ENCODE results near the gene REXO4. TPM values are rescaled to one million over a fixed set of nuclear protein-coding genes. Genes with fewer than 3 reads are reported as not detected.

REXO4 gene
- total RNA-seq, 1 experiment from 2014 or later: 38.6 TPM

- TF ChIP-seq, protein P1, sequence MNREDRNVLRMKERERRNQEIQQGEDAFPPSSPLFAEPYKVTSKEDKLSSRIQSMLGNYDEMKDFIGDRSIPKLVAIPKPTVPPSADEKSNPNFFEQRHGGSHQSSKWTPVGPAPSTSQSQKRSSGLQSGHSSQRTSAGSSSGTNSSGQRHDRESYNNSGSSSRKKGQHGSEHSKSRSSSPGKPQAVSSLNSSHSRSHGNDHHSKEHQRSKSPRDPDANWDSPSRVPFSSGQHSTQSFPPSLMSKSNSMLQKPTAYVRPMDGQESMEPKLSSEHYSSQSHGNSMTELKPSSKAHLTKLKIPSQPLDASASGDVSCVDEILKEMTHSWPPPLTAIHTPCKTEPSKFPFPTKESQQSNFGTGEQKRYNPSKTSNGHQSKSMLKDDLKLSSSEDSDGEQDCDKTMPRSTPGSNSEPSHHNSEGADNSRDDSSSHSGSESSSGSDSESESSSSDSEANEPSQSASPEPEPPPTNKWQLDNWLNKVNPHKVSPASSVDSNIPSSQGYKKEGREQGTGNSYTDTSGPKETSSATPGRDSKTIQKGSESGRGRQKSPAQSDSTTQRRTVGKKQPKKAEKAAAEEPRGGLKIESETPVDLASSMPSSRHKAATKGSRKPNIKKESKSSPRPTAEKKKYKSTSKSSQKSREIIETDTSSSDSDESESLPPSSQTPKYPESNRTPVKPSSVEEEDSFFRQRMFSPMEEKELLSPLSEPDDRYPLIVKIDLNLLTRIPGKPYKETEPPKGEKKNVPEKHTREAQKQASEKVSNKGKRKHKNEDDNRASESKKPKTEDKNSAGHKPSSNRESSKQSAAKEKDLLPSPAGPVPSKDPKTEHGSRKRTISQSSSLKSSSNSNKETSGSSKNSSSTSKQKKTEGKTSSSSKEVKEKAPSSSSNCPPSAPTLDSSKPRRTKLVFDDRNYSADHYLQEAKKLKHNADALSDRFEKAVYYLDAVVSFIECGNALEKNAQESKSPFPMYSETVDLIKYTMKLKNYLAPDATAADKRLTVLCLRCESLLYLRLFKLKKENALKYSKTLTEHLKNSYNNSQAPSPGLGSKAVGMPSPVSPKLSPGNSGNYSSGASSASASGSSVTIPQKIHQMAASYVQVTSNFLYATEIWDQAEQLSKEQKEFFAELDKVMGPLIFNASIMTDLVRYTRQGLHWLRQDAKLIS (CRISPR knock-in tag; IDR thresholded peaks at IDR 0.05; ENCODE audit: borderline replicate concordance): no peak; the same call in 1 of the 2 replicates
- TF ChIP-seq, protein P2, sequence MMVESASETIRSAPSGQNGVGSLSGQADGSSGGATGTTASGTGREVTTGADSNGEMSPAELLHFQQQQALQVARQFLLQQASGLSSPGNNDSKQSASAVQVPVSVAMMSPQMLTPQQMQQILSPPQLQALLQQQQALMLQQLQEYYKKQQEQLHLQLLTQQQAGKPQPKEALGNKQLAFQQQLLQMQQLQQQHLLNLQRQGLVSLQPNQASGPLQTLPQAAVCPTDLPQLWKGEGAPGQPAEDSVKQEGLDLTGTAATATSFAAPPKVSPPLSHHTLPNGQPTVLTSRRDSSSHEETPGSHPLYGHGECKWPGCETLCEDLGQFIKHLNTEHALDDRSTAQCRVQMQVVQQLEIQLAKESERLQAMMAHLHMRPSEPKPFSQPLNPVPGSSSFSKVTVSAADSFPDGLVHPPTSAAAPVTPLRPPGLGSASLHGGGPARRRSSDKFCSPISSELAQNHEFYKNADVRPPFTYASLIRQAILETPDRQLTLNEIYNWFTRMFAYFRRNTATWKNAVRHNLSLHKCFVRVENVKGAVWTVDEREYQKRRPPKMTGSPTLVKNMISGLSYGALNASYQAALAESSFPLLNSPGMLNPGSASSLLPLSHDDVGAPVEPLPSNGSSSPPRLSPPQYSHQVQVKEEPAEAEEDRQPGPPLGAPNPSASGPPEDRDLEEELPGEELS (CRISPR knock-in tag; IDR thresholded peaks at IDR 0.05): no peak
- TF ChIP-seq SP1 (CRISPR knock-in tag; conservative IDR thresholded peaks at IDR 0.05): peak; percentile 95
- no peak for TF ChIP-seq ZNF281 (CRISPR knock-in tag; IDR thresholded peaks at IDR 0.05)
- no peak for TF ChIP-seq MLX (CRISPR knock-in tag; IDR thresholded peaks at IDR 0.05)
- peak; percentile 13; the same call in 1 of the 2 replicates for TF ChIP-seq CREB1 (CRISPR knock-in tag; IDR thresholded peaks at IDR 0.05)
- no peak; the same call in 1 of the 2 replicates for TF ChIP-seq ESRRA (CRISPR knock-in tag; IDR thresholded peaks at IDR 0.05; ENCODE audit: borderline replicate concordance)
- no peak; the same call in 1 of the 2 replicates for TF ChIP-seq PREB (CRISPR knock-in tag; IDR thresholded peaks at IDR 0.05; ENCODE audit: borderline replicate concordance)
- TF ChIP-seq ZNF423 (CRISPR knock-in tag; IDR thresholded peaks at IDR 0.05): no peak
- TF ChIP-seq CREM (CRISPR knock-in tag; IDR thresholded peaks at IDR 0.05): peak; percentile 80
- TF ChIP-seq ZNF219 (CRISPR knock-in tag; IDR thresholded peaks at IDR 0.05; ENCODE audit: borderline replicate concordance): no peak
- peak; percentile 97 for TF ChIP-seq GABPB1 (CRISPR knock-in tag; IDR thresholded peaks at IDR 0.05)
- TF ChIP-seq, protein P3, sequence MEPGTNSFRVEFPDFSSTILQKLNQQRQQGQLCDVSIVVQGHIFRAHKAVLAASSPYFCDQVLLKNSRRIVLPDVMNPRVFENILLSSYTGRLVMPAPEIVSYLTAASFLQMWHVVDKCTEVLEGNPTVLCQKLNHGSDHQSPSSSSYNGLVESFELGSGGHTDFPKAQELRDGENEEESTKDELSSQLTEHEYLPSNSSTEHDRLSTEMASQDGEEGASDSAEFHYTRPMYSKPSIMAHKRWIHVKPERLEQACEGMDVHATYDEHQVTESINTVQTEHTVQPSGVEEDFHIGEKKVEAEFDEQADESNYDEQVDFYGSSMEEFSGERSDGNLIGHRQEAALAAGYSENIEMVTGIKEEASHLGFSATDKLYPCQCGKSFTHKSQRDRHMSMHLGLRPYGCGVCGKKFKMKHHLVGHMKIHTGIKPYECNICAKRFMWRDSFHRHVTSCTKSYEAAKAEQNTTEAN (CRISPR knock-in tag; IDR thresholded peaks at IDR 0.05): peak; percentile 96
- TF ChIP-seq ZBTB21 (CRISPR knock-in tag; IDR thresholded peaks at IDR 0.05; ENCODE audit: borderline replicate concordance): no peak
Observed at GRCh38 chr9:133417541-133418461, at the start of gene REXO4 (continued).
